Smooth muscle cell (in vitro differentiated cells): Measurements from ENCODE around the gene TFAP2A. TPM values are rescaled to one million over a fixed set of nuclear protein-coding genes. Genes with fewer than 3 reads are reported as not detected.

Source experiments
- DNase-seq: peaks from one replicate; lab custom pipeline; 2025; ENCODE audit not compliant: unreplicated experiment; lab: John Stamatoyannopoulos, UW
- H2AFZ ChIP-seq: fragments of 200-600 bp; sonication (generic); 2 replicates; pipeline ENCODE4 v1.6.0; 2016; ENCODE audit warnings: antibody characterized with exemption, low read depth, mild to moderate bottlenecking
- H3F3A ChIP-seq: fragments of 200-600 bp; sonication (generic); 2 replicates; pipeline ENCODE4 v1.6.0; 2017; ENCODE audit warnings: antibody characterized with exemption, low read depth
- H3K27ac ChIP-seq: fragments of 200-600 bp; sonication (generic); 2 replicates; pipeline ENCODE4 v1.5.1; 2016; ENCODE audit warnings: low read depth, mild to moderate bottlenecking
- H3K27me3 ChIP-seq: fragments of 200-600 bp; sonication (generic); 2 replicates; pipeline ENCODE4 v1.6.1; 2016; ENCODE audit warnings: low read depth, mild to moderate bottlenecking
- H3K36me3 ChIP-seq: fragments of 200-600 bp; sonication (generic); 2 replicates; pipeline ENCODE4 v1.5.1; 2016; ENCODE audit warnings: low read depth
- H3K4me1 ChIP-seq: fragments of 200-600 bp; sonication (generic); 2 replicates; pipeline ENCODE4 v1.5.1; 2016; ENCODE audit warnings: low read depth
- H3K4me2 ChIP-seq: fragments of 200-600 bp; sonication (generic); 2 replicates; pipeline ENCODE4 v1.6.0; 2016; ENCODE audit warnings: mild to moderate bottlenecking
- H3K4me3 ChIP-seq: fragments of 200-600 bp; sonication (generic); 2 replicates; pipeline ENCODE4 v1.5.1; 2016; ENCODE audit warnings: mild to moderate bottlenecking
- H3K79me2 ChIP-seq: fragments of 200-600 bp; sonication (generic); 2 replicates; pipeline ENCODE4 v1.6.0; 2016; ENCODE audit warnings: low read depth, mild to moderate bottlenecking
- H3K9ac ChIP-seq: fragments of 200-600 bp; sonication (generic); 2 replicates; pipeline ENCODE4 v1.6.0; 2016; ENCODE audit warnings: low read depth
- H3K9me3 ChIP-seq: fragments of 200-600 bp; sonication (generic); replicated peaks from 2 replicates; pipeline ENCODE4 v1.5.1; 2016; ENCODE audit warnings: low read depth
- H4K20me1 ChIP-seq: fragments of 200-600 bp; sonication (generic); 2 replicates; pipeline ENCODE4 v1.6.0; 2016; ENCODE audit warnings: low read depth
- CTCF ChIP-seq: fragments of 200-600 bp; sonication (generic); IDR thresholded peaks from 2 replicates; pipeline ENCODE4 v1.5.1; 2017; ENCODE audit warnings: borderline replicate concordance, mild to moderate bottlenecking, antibody characterized with exemption; ENCODE audit not compliant: insufficient read depth, poor library complexity, severe bottlenecking
- WGBS: methylation state at CpG from one replicate; pipeline ENCODE4 v1.1.7; 2016; ENCODE audit warnings: low lambda C conversion rate; 5-methylcytosine and 5-hydroxymethylcytosine counted together
- polyA plus RNA-seq: library from polyadenylated mRNA; unstranded; fragments of >200 nt; fragmentation: Nextera tagmentation; extraction: Ambion mirVana; gene quantifications from 2 replicates; pipeline ENCODE4 v1.2.1, GENCODE V29; 2016
- total RNA-seq: library from RNA; depleted of rRNA; stranded (reverse); fragments of >200 nt; gene quantifications from 2 replicates; pipeline ENCODE4 v1.2.3, GENCODE V29; 2014

TFAP2A gene
- total and polyA plus RNA-seq, 2 experiments from 2014 or later: 10.1 to 13.6 TPM

DNA sequence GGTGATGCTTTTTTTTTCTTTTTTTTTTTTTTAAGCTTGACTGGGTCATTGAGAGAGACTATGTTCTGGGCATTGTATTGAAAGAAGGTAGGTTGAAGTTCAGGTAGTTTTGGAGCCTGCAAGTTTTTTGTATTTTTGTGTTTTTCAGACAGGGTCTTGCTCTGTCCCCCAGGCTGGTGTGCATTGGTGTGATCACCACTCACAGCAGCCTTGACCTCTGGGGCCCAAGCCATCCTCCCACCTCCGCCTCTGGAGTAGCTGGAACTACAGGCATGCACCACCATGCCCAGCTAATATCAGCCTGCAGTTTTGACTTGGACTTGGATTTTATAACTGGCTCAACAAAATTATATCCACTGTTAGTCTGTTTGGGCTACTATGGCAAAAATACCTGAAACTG is 31.7 kb upstream of the TFAP2A start:
- WGBS: 95% methylated on average over 1 of the region's 1 CpG
- TF ChIP-seq CTCF: no peak
- no peak overlapping the region for H3K4me2 ChIP-seq

DNA sequence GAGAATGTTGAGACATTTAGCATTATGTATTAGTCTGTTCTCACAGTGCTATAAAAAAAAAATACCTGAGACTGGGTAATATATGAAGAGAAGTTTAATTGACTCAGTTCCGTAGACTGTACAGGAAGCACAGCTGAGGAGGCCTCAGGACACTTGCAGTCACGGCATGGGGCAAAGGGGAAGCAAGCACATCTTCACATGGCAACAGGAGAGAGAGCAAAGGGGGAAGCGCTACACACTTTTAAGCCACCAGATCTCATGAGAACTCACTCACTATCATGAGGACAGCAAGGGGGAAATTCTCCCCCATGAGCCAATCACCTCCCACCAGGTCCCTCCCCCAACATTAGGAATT is 26.8 kb upstream of the TFAP2A start:
- WGBS: 96% methylated on average over 3 of the region's 3 CpGs
- TF ChIP-seq CTCF: no peak
- no peak overlapping the region for H3K4me3 ChIP-seq
- peak overlapping the region; percentile 65 for H3K4me2 ChIP-seq
- H3K9ac ChIP-seq: peak overlapping the region; percentile 62
- no peak for DNase-seq
- no peaks in the 10 kb centered on the region for H3K4me1 ChIP-seq
- no peaks in the 10 kb centered on the region for H3K27me3 ChIP-seq
- H3K36me3 ChIP-seq: no peaks in the 10 kb centered on the region
- no peaks in the 10 kb centered on the region for H3F3A ChIP-seq
- no peaks in the 10 kb centered on the region for H3K9me3 ChIP-seq
- H2AFZ ChIP-seq: no peak overlapping the region
- H4K20me1 ChIP-seq: no peaks in the 10 kb centered on the region
- no peaks in the 10 kb centered on the region for H3K79me2 ChIP-seq
- H3K27ac ChIP-seq: peak overlapping the region; percentile 88

More for the DNA sequence above, 31.7 kb upstream of the TFAP2A start:
- H3F3A ChIP-seq: no peaks in the 10 kb centered on the region
- H3K9me3 ChIP-seq: no peaks in the 10 kb centered on the region
- no peak overlapping the region for H2AFZ ChIP-seq
- no peak overlapping the region for H3K27ac ChIP-seq
- H3K9ac ChIP-seq: no peak overlapping the region
- H3K4me1 ChIP-seq: no peaks in the 10 kb centered on the region
- H3K79me2 ChIP-seq: no peaks in the 10 kb centered on the region
- no peak for DNase-seq
- H3K36me3 ChIP-seq: no peaks in the 10 kb centered on the region
- no peak overlapping the region for H3K4me3 ChIP-seq
- no peaks in the 10 kb centered on the region for H3K27me3 ChIP-seq
- no peaks in the 10 kb centered on the region for H4K20me1 ChIP-seq

GRCh38 chr6:10441004-10441654 is 26.3 kb upstream of the TFAP2A start:
- Histone ChIP-seq H3K4me1 (no peaks in the 10 kb centered on the region), H3K79me2 (no peaks in the 10 kb centered on the region), H3K4me2 (peak overlapping the region; percentile 65), H3K27ac (peak overlapping the region; percentile 88), H2AFZ (peak overlapping the region; percentile 24), H4K20me1 (no peaks in the 10 kb centered on the region), H3K36me3 (no peaks in the 10 kb centered on the region), H3K9me3 (no peaks in the 10 kb centered on the region), H3K27me3 (no peaks in the 10 kb centered on the region), H3K4me3 (peak overlapping the region; percentile 22), H3K9ac (peak overlapping the region; percentile 62), H3F3A (no peaks in the 10 kb centered on the region)
- 23% methylated on average over 7 of the region's 7 CpGs for WGBS
- no peak for DNase-seq
- no peak for TF ChIP-seq CTCF

- no peak overlapping the region for H3K9ac ChIP-seq
- H3K4me3 ChIP-seq: no peak overlapping the region
- no peaks in the 10 kb centered on the region for H3K36me3 ChIP-seq
- H2AFZ ChIP-seq: no peak overlapping the region
- no peak overlapping the region for H3K27ac ChIP-seq
- no peaks in the 10 kb centered on the region for H3K9me3 ChIP-seq
- no peak for DNase-seq
- no peak overlapping the region for H3K4me2 ChIP-seq
- no peaks in the 10 kb centered on the region for H3K79me2 ChIP-seq
- H3F3A ChIP-seq: no peaks in the 10 kb centered on the region
- TF ChIP-seq CTCF: no peak
- no peaks in the 10 kb centered on the region for H3K27me3 ChIP-seq
- no peaks in the 10 kb centered on the region for H3K4me1 ChIP-seq
- H4K20me1 ChIP-seq: no peaks in the 10 kb centered on the region
- 90% methylated on average over 3 of the region's 3 CpGs for WGBS
These were observed 23.0 kb upstream of the TFAP2A start for GRCh38 chr6:10437891-10438290.
